ENCODE results near the gene MICU1. TPM values are rescaled to one million over a fixed set of nuclear protein-coding genes. Genes with fewer than 3 reads are reported as not detected.

The MICU1 gene
- total and polyA plus RNA-seq, 2 donors (not counting 3 experiments of a cell fraction or from before 2014, with no cell fraction given), result 27.5 to 48.0 TPM

DNA sequence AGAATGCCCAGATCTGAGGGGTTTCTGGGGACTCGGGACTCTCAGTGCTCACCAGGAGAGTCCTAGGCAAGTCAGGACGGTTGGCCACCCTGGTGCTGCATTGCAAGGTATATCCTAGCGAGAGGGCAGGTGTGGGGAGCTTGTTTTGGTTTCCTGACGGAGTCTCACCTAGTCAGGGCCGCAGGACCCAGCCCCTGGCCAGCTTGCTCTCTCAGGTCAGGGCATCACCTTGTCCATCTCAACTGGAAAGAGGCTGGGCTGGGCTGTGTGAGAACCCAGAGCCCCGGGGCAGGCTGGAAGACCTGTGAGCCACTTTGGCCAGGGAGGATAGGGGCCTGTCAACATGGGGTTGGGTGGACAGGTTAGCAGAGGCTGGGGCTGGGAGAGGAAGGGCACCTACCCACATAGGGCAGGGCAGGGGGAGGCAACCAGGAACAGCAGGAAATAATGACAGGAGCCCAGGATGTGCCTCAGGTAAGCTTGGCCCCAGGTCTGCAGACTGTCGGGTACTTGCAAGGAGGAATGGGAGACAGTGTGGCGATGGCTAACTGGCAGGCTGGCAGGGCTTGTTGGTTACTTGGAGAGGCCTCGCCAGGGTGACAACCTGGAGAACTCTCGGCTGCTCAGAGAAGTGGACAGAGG, 302.6 kb downstream of the MICU1 start:
- H3K9me3 ChIP-seq (replicated peaks; ENCODE audit: control insufficient read depth, insufficient read depth, low read length), result no peaks in the 10 kb centered on the region
- peak overlapping the region; percentile 100 for H3K27ac ChIP-seq (ENCODE audit: insufficient read depth, low read depth, low read length)
- H3K9me1 ChIP-seq (replicated peaks; ENCODE audit: control insufficient read depth, extremely low read depth, insufficient read depth, low read length), result no peaks in the 10 kb centered on the region
- FAIRE-seq (no peak), DNase-seq (ENCODE audit: low read depth, low spot score) (no peak)
- no peak overlapping the region for H2AFZ ChIP-seq (ENCODE audit: low read depth, low read length)
- TF ChIP-seq, protein P1, sequence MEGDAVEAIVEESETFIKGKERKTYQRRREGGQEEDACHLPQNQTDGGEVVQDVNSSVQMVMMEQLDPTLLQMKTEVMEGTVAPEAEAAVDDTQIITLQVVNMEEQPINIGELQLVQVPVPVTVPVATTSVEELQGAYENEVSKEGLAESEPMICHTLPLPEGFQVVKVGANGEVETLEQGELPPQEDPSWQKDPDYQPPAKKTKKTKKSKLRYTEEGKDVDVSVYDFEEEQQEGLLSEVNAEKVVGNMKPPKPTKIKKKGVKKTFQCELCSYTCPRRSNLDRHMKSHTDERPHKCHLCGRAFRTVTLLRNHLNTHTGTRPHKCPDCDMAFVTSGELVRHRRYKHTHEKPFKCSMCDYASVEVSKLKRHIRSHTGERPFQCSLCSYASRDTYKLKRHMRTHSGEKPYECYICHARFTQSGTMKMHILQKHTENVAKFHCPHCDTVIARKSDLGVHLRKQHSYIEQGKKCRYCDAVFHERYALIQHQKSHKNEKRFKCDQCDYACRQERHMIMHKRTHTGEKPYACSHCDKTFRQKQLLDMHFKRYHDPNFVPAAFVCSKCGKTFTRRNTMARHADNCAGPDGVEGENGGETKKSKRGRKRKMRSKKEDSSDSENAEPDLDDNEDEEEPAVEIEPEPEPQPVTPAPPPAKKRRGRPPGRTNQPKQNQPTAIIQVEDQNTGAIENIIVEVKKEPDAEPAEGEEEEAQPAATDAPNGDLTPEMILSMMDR (IDR thresholded peaks at IDR 0.05; ENCODE audit: extremely low read depth in 1 of 2, insufficient read depth in 1 of 2, low read depth in 1 of 2, low read length in 2 of 2), result no peak
- TF ChIP-seq GATA2 (IDR thresholded peaks at IDR 0.05; ENCODE audit: insufficient read depth, insufficient read length, low read depth, low read length) (no peak), MYC (IDR thresholded peaks at IDR 0.05; ENCODE audit: low read depth, low read length) (no peak), EZH2 (IDR thresholded peaks at IDR 0.05; ENCODE audit: borderline replicate concordance, low read depth, low read length, severe bottlenecking) (no peak), POLR2AphosphoS5 (IDR thresholded peaks at IDR 0.05; ENCODE audit: insufficient read depth, low read depth, low read length) (no peak), FOS (IDR thresholded peaks at IDR 0.05; ENCODE audit: borderline replicate concordance, insufficient read depth, low read length) (no peak), POLR2A (IDR thresholded peaks at IDR 0.05; ENCODE audit: low read depth, low read length) (no peak), JUN (IDR thresholded peaks at IDR 0.05; ENCODE audit: borderline replicate concordance, insufficient read depth, insufficient read length, low read depth) (no peak)
- TF ChIP-seq, protein P2, sequence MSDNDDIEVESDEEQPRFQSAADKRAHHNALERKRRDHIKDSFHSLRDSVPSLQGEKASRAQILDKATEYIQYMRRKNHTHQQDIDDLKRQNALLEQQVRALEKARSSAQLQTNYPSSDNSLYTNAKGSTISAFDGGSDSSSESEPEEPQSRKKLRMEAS (IDR thresholded peaks at IDR 0.05; ENCODE audit: insufficient read depth, insufficient read length), result no peak
- no peaks in the 10 kb centered on the region for H3K27me3 ChIP-seq (ENCODE audit: control insufficient read depth in 2 of 2, insufficient read depth in 2 of 2, low read length in 2 of 2)
- no peaks in the 10 kb centered on the region for H4K20me1 ChIP-seq (replicated peaks; ENCODE audit: control insufficient read depth, extremely low read depth, insufficient read depth, low read length)
- no peak overlapping the region for H3K9ac ChIP-seq (replicated peaks; ENCODE audit: extremely low read depth, insufficient read depth, low read length)
- no TSS peak for BruUV-seq (replicated peaks)
- peaks cover 61% of the 10 kb centered on the region for H3K4me1 ChIP-seq (ENCODE audit: control insufficient read depth, extremely low read depth, insufficient read depth, low read length)
- intact Hi-C loops (cut with micrococcal nuclease), result no loop called here
- no peaks in the 10 kb centered on the region for H3K79me2 ChIP-seq (ENCODE audit: control insufficient read depth, insufficient read depth, low read length)
- dilution Hi-C loops (cut with MboI; ENCODE audit: extremely low pct_ligation_motif_present, low sequenced_read_pairs), result no loop called here
- ChIA-PET CTCF (no interaction called here), POLR2A (interaction anchor here (5.6 kb wide), 1 partner anchor 48 kb away, joined by 59 read pairs; the partner anchor contains the start of gene DDIT4)
- no peaks in the 10 kb centered on the region for H3K36me3 ChIP-seq (ENCODE audit: control insufficient read depth in 2 of 2, extremely low read depth in 1 of 2, insufficient read depth in 2 of 2, low read length in 2 of 2)
- H3K4me2 ChIP-seq (ENCODE audit: insufficient read depth, low read length), result no peak overlapping the region
- no peak overlapping the region for H3K4me3 ChIP-seq (replicated peaks in 1 of 3; ENCODE audit: insufficient read depth in 1 of 3, low read depth in 1 of 3, low read length in 3 of 3)

All from endothelial cell of umbilical vein (primary cell).